DMS53 (cell line): ENCODE results near the gene C1orf56.

Experiments
- DNase-seq: peaks from one replicate; lab custom pipeline; 2025; lab: John Stamatoyannopoulos, UW

The C1orf56 gene

DNA sequence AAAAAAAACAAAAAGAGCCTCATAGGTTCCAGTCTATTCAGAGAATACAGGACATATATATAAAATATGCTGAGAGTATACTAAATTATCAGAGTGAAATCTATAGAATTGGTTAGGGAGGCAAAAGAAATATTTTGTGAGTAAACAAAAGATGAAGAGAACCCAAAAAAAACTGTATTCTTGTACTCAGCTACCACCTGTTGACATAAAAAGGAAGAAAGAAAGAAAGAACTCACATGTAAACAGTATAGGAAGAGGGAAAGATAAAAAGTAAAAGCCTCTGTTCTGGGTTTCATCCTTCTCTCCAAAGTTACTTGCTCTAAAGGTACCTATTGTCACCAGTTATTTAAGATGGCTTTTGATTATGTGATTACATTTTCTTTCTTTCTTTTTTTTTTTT, 21.1 kb upstream of the C1orf56 start:
- no peak for DNase-seq

- DNase-seq, result no peak
Observed at GRCh38 chr1:151032164-151032563, 15.4 kb upstream of the C1orf56 start.

DNA sequence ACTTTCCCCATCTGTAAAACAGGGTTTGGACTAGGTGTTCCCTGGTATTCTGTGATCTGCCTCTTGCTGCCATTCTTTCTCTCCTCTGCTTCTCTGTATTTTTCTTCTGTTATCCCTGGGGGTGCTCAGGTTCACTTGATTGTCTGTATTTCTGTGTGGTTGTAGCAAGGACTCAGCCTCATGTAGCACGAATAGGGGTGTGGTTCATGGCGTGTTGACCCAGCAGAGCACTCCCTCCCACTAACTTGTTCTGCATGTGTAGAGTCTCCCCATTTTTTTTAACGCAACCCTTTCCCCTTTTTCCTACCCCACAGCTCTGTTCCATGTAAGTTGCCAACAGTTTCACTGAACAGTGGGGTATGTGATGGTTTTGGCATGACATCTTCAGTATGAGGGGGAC, 12.4 kb upstream of the C1orf56 start:
- DNase-seq, result no peak

- no peak for DNase-seq
Observed at GRCh38 chr1:151036356-151036755, 11.2 kb upstream of the C1orf56 start, which contains the start of gene BNIPL. BNIPL (plus strand) TSS chr1:151036586; CDS start chr1:151036726, 140 bp downstream.

DNA sequence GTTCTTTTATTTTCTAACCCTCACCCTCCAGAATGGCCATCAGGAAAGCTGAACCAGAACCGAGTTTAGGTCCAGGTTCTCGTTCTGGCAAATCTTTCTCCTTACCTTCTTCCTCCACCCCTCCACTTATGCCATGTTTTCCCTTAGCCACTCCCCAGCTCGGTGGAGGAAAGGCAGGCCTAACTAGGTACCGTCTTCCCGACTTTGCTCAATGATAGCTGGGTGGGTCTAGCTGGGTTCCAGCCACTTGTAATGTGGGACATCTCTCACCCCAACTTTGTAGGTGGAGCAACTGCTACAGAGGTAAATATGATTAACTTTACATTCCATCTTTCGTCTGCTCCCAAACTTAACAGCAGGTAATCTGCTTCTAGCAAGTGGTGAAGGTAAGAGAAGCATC, 10.5 kb upstream of the C1orf56 start:
- DNase-seq, result no peak

DNA sequence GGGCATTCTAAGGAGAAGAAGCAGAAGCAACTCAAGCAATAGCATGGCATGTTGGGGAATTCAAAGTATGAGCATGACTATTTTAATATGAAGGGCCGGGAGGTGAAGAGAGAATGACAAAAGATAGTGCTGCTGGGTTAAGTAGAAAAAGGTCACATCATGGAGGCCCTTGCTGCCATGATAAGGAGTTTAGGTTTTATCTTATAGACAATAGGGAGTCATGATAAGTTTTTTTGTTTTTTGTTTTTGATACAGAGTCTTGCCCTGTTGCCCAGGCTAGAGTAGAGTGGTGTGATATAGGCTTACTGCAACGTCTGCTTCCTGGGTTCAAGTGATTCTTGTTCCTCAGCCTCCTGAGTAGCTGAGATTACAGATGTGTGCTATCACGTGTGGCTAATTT, 8.0 kb upstream of the C1orf56 start:
- DNase-seq, result no peak

DNA sequence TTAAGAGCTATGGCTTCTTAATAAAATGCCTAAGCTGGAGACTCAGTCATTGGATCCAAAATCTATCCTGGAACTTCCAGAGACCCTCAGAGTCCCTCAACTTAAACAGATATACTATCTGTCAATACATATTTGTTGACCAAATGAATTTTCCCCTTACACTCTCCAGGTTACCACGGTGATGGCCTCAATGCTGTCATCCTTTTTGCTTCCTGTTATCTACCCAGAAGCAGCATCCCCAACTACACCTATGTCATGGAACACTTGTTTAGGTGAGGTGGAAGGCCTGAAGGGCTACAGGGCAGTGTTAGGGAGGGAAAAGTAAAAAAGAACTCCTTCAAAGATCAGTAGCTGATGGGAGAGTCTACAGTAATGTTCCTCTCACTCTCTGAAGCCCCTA, 4.4 kb upstream of the C1orf56 start:
- peak; percentile 63 for DNase-seq

GRCh38 chr1:151047925-151048644, 534 bp downstream of the C1orf56 start:
- DNase-seq, result peak; percentile 79

DNA sequence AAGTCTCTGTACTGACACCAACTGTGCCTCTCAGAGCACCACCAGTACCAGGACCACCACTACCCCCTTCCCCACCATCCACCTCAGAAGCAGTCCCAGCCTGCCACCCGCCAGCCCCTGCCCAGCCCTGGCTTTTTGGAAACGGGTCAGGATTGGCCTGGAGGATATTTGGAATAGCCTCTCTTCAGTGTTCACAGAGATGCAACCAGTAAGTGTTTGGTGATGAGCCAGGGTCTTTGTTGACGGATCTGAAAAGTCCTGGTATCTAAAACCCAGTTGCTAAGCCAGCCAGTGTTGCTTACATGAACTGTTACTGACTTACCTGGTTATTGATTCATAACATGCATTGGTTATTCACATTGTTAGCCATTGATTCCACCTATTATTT, 1.1 kb downstream of the C1orf56 start:
- peak; percentile 53 for DNase-seq

DNA sequence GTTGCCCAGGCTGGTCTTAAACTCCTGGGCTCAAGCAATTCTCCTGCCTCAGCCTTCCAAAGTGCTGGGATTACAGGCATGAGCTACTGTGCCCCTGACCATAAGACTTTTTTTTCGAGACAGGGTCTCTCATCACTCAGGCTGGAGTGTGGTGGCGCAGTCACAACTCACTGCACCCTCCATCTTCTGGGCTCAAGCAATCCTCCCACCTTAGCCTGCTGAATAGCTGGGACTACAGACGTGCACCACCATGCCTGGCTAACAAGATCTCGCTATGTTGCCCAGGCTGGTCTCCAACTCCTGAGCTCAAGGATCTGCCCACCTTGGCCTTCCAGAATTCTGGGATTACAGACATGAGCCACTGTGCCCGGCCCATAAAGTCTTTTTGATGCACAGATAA, 1.9 kb downstream of the C1orf56 start:
- DNase-seq, result no peak

- peak; percentile 20 for DNase-seq
Observed at GRCh38 chr1:151050051-151050688, 2.6 kb downstream of the C1orf56 start.

- DNase-seq, result peak; percentile 15
Observed at GRCh38 chr1:151051356-151052009, 3.9 kb downstream of the C1orf56 start.

- DNase-seq, result no peak
Observed at GRCh38 chr1:151054971-151055547, 7.5 kb downstream of the C1orf56 start.

DNA sequence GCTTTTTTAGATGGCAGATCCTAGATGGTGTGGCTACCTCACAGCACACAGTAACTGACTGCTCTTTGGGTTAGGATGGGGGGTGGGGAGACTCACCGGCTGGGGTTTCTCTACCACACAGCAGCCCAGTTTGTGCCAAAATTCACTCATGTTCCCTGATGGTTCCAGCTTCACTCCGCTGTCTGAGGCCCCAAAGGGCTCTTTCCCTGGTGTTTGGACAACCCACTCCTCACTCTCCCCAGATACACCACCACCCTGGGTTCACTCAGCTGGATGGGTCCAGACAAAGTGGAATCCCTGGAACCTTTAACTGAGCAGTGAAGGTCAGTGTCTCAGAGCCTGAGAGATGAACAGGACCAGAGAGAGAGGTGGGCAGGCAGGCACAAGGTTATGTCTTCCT, 8.0 kb downstream of the C1orf56 start:
- no peak for DNase-seq

DNA sequence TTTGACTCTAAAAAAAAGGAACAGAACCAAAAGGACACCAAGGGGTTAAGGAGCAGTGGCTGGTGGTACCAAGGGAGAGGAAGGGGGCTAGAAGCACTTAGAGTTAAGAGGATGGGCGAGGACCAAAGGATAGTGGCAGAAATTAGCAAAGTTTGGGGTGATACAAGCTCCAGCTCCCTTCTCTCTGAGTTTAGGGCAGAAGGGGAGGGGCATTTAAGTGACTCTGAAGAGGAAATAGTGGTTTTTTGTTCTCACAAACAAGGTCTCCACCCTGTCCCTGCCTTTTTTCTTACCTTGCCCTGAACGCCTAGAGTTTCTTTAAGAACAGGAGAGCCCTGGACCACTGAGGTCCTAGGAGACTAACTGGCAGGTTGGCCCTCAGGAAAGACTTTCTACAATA, 8.6 kb downstream of the C1orf56 start:
- no peak for DNase-seq

- DNase-seq, result peak; percentile 95
Observed at GRCh38 chr1:151058692-151059091, 11.1 kb downstream of the C1orf56 start.

DNA sequence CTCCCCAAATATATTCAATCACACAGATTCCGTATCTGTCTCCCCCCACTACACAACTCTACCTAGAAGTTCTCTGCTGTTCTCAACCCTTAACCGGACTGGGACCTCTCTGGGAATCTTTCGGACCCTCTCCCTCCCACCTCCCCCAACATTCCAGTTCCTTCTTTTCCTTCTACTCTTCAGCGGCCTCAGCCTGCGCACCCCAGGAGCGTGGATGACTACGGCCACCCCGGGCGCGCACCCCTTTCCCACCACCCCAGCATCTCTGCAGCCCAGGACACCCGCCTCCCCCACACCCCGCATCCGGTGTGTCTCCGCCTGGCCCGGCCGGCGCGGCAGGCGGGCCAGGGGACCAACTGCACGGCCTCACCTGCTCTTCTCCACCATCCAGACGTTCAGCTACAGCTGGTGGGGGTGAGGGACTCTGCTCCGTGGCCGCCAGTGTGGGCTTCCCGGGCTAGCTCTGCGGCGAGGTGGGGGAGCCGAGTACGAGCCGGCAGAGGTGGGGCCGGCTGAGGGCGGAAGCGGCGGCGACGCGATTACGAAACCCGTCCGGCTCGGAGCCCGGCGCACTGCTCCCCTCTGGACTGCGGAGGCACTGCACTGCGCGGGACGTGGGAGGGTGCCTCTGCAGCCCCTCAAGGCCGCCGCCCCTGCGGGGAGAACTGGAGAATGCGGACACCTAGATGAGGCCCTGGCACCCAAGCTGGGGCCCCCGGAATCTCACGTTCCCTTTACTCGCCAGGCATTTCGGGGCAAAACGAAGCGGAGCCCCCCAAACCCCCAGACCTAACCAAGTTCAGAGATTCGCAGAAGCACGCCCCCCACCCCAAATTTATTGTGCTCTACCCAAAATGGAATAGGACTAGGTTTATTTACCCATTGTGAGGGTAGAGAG, 11.8 kb downstream of the C1orf56 start, which contains the start of gene CDC42SE1:
Gene CDC42SE1 (minus strand): TSS at position 514 of the 898 bp plus-strand sequence. CDS start 3,892 bp downstream, outside the sequence.
- peak; percentile 92 for DNase-seq

DNA sequence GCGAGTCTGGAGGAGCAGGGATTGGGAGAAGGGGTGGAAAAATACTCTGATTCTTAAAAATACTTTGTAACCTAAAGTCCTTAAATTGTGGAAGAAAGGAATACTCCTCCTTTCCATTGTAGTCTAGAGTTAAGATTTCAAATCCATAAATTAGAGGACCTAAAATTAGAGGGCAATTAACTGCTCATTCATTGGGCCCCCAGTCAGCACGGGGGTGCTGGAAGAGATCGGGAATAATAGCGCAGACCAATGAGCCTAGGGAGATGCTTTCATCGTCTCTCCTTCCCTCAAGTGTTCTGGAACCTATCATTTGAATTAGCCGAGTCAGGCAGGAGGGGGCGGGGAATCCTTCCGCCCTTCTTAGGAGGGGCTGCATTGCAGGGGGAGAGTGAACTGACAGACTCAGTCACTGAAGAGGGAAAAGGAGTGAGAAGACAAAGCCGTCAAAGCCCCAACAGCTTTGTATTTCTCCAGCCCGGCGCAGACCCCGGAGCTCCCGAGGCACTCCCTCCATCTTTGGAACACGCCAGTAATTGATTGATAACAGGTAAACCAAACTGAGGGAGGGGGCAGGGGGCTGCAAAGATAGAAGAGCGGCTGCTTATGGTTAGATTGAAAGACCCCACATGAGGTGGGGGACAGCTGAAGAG, 12.6 kb downstream of the C1orf56 start, which contains the start of gene MLLT11:
Gene MLLT11 (plus strand): TSS at position 391 of the 650 bp plus-strand sequence. CDS start 6,828 bp downstream, outside the sequence.
- peak; percentile 81 for DNase-seq

GRCh38 chr1:151060657-151061421, 13.3 kb downstream of the C1orf56 start:
- DNase-seq, result peak; percentile 68

DNA sequence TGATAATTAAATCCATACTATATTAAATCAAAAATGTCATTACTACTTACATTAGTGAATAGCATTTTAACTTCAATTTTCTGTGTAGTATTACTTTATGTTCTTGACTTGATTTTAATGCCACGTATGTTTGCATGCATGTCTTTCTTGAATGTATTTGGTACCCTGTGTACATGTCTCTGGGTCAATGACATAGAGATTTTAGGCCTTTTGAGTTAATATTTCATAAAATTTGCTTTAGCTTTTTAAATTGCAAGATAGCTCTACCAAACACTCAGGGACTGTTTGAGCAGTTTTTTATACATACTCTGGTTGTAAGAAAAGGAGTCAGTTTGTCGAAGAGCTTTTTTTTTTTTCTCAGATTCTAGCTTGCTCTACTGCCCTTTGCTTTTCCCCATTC, 14.2 kb downstream of the C1orf56 start:
- no peak for DNase-seq
